K562 (cell line): Measurements from ENCODE around the gene TAF9. TPM values are rescaled to one million over a fixed set of nuclear protein-coding genes. Genes with fewer than 3 reads are reported as not detected.

Source experiments
- ADNP ChIP-seq: fragments of 200-800 bp; sonication (Bioruptor generic); IDR thresholded peaks from 2 replicates; pipeline ENCODE4 v1.6.1; 2016; ENCODE audit warnings: missing genetic modification characterization, missing compliant biosample characterization
- ARID3A ChIP-seq: IDR thresholded peaks from 2 replicates; pipeline ENCODE4 v1.6.1; 2012; ENCODE audit warnings: low read depth, low read length, improper control_type of control experiment, borderline replicate concordance
- ARID3B ChIP-seq: fragments of 250-450 bp; sonication (Bioruptor Pico); IDR thresholded peaks from 2 replicates; pipeline ENCODE4 v1.4.0; 2020; ENCODE audit warnings: borderline replicate concordance
- COPS2 ChIP-seq: fragments of 450-650 bp; conservative IDR thresholded peaks from 2 replicates; pipeline ENCODE4 v1.6.1; 2016; ENCODE audit warnings: mild to moderate bottlenecking, moderate library complexity
- FOXK2 ChIP-seq, 2 experiments: fragments of 450-650 bp; IDR thresholded peaks in 1 of 2; conservative IDR thresholded peaks in 1 of 2; 2 replicates each; pipeline ENCODE4 v1.6.1; 2016; ENCODE audit warnings: low read depth in 2 of 2, mild to moderate bottlenecking in 1 of 2
- FOXO4 ChIP-seq: fragments of 450-650 bp; formaldehyde crosslinking; IDR thresholded peaks from 2 replicates; pipeline ENCODE4 v1.4.0; 2020; ENCODE audit warnings: mild to moderate bottlenecking, moderate library complexity
- HBP1 ChIP-seq: fragments of 450-650 bp; formaldehyde crosslinking; IDR thresholded peaks from 2 replicates; pipeline ENCODE4 v1.4.0; 2022; ENCODE audit warnings: missing genetic modification characterization
- ID3 ChIP-seq, 2 experiments: fragments of 250-450 bp in 1 of 2; fragments of 450-650 bp in 1 of 2; sonication (Bioruptor Pico) in 1 of 2; IDR thresholded peaks; 2 replicates each; pipeline versions ENCODE4 v1.6.1 to v1.8.0; 2016 to 2021; ENCODE audit warnings: mild to moderate bottlenecking in 2 of 2, moderate library complexity in 2 of 2, missing compliant biosample characterization in 1 of 2, missing genetic modification characterization in 1 of 2
- NR3C1 ChIP-seq: sonication (generic); formaldehyde crosslinking; IDR thresholded peaks from 2 replicates; pipeline ENCODE4 v1.8.1; 2022; ENCODE audit warnings: missing genetic modification reagents
- POLR2G ChIP-seq: fragments of 200-400 bp; formaldehyde crosslinking; IDR thresholded peaks from 2 replicates; pipeline ENCODE4 v1.6.1; 2017; ENCODE audit warnings: low read depth, mild to moderate bottlenecking, antibody characterized with exemption, low read length, moderate library complexity
- PTBP1 ChIP-seq: fragments of 200-400 bp; formaldehyde crosslinking; IDR thresholded peaks from 2 replicates; pipeline ENCODE4 v1.6.1; 2017; ENCODE audit warnings: low read depth, low read length
- RBM34 ChIP-seq: fragments of 200-400 bp; formaldehyde crosslinking; IDR thresholded peaks from 2 replicates; pipeline ENCODE4 v1.6.1; 2018; ENCODE audit warnings: low read length, borderline replicate concordance; ENCODE audit not compliant: insufficient read depth
- TAF1 ChIP-seq: IDR thresholded peaks from 2 replicates; pipeline ENCODE4 v1.6.1; 2011; ENCODE audit warnings: mild to moderate bottlenecking, low read length, moderate library complexity; ENCODE audit not compliant: insufficient read depth, control insufficient read depth, severe bottlenecking; ENCODE audit errors: extremely low read depth
- TCF7L2 ChIP-seq: fragments of 150-350 bp; IDR thresholded peaks from 2 replicates; pipeline ENCODE4 v1.6.1; 2016; ENCODE audit warnings: low read depth, mild to moderate bottlenecking, low read length, moderate library complexity
- ZC3H4 ChIP-seq: sonication (generic); formaldehyde crosslinking; IDR thresholded peaks from 2 replicates; pipeline ENCODE4 v1.9.0; 2021; ENCODE audit warnings: missing genetic modification reagents, borderline replicate concordance
- ZKSCAN1 ChIP-seq: fragments of 150-350 bp; IDR thresholded peaks from 2 replicates; pipeline ENCODE4 v1.6.1; 2016; ENCODE audit warnings: low read depth, low read length
- ZNF212 ChIP-seq: fragments of 450-650 bp; formaldehyde crosslinking; IDR thresholded peaks from 2 replicates; pipeline ENCODE4 v1.4.0; 2020; ENCODE audit warnings: mild to moderate bottlenecking
- ZNF23 ChIP-seq: fragments of 250-450 bp; sonication (Bioruptor Pico); IDR thresholded peaks from 2 replicates; pipeline ENCODE4 v1.4.0; 2020; ENCODE audit warnings: mild to moderate bottlenecking
- ZNF41 ChIP-seq: fragments of 250-450 bp; sonication (Bioruptor Pico); conservative IDR thresholded peaks from 2 replicates; pipeline ENCODE4 v1.4.0; 2020; ENCODE audit warnings: mild to moderate bottlenecking
- ZNF668 ChIP-seq: fragments of 250-450 bp; sonication (Bioruptor Pico); IDR thresholded peaks from 2 replicates; pipeline ENCODE4 v1.8.0; 2022; ENCODE audit warnings: mild to moderate bottlenecking, inconsistent platforms
- polyA plus RNA-seq, 8 experiments: library from polyadenylated mRNA; depleted of rRNA in 4 of 8; stranded (reverse) in 5 of 8; unstranded in 3 of 8; fragments of >200 nt; fragmentation: Nextera tagmentation in 2 of 8; fragmentation: Illumina TruSeq in 1 of 8; extraction: Ambion mirVana in 2 of 8; extraction: Trizol in 1 of 8; gene quantifications; 2 replicates each; pipeline versions ENCODE4 v1.2.1 to v1.2.3, GENCODE V29; 2011 to 2014; ENCODE audit warnings: inconsistent platforms in 1 of 8, missing spikeins in 1 of 8
- total RNA-seq, 7 experiments: library from RNA; depleted of rRNA in 6 of 7; stranded (reverse); fragments of >200 nt in 6 of 7; fragmentation: Illumina TruSeq in 2 of 7; extraction: Trizol in 2 of 7; gene quantifications; 2 replicates each; pipeline versions ENCODE4 v1.2.1 to v1.2.3, GENCODE V29; 2011 to 2021; ENCODE audit warnings: low replicate concordance in 1 of 7

The TAF9 gene
- total and polyA plus RNA-seq, 9 of the 15 experiments (the other 6 are each of a cell fraction or from before 2014, with no cell fraction given): 119 to 566 (median 207) TPM

GRCh38 chr5:69404659-69405330 lies 35.5 kb upstream of the TAF9 start (continued):
- no peak for TF ChIP-seq NR3C1 (CRISPR knock-in tag)
- no peak for TF ChIP-seq ADNP
- TF ChIP-seq PTBP1: no peak
- TF ChIP-seq POLR2G: no peak
- TF ChIP-seq ID3 (CRISPR knock-in tag; IDR thresholded peaks at IDR 0.05): no peak
- TF ChIP-seq ID3 (tag; IDR thresholded peaks at IDR 0.05): no peak
- TF ChIP-seq RBM34: no peak
- TF ChIP-seq ZKSCAN1: no peak
- no peak for TF ChIP-seq ZNF212 (CRISPR knock-in tag)
- TF ChIP-seq ARID3A: no peak
- TF ChIP-seq HBP1 (CRISPR knock-in tag): no peak
- TF ChIP-seq FOXK2 (conservative IDR thresholded peaks at IDR 0.05 in 1 of 2, IDR thresholded peaks at IDR 0.05 in 1 of 2; ENCODE audit: low read depth in 2 of 2): 0 out of 4 replicates have a peak, but pooled peaks of 1 of the 2 experiments have one; percentile 23
- TF ChIP-seq TAF1: no peak
- TF ChIP-seq ZNF41: no peak
- TF ChIP-seq ARID3B (CRISPR knock-in tag): no peak
- no peak for TF ChIP-seq ZNF23
- TF ChIP-seq ZC3H4 (CRISPR knock-in tag): no peak
- TF ChIP-seq ZNF668 (CRISPR knock-in tag): no peak
- no peak for TF ChIP-seq TCF7L2
- no peak for TF ChIP-seq FOXO4 (CRISPR knock-in tag)
- no peak for TF ChIP-seq COPS2
